Epithelial cell of prostate (primary cell): ENCODE data around the gene RAI2.

Experiments used
- DNase-seq: peaks from one replicate; pipeline ENCODE4 v3.0.0-alpha.2; 2011; ENCODE audit warnings: low read depth, low spot score
- H3K27ac ChIP-seq: fragments of 450-650 bp; 2 replicates; pipeline ENCODE4 v1.5.1; 2017; ENCODE audit warnings: mild to moderate bottlenecking

The RAI2 gene

GRCh38 chrX:17860811-17861488, at the start of gene RAI2:
Gene RAI2 (minus strand): TSS chrX:17861298. CDS start chrX:17802010, 59,288 bp downstream.
- no peak within 1 kb of the TSS for H3K27ac ChIP-seq
- DNase-seq: no peak

- H3K27ac ChIP-seq: no peak overlapping the region
- DNase-seq: no peak
Measured at GRCh38 chrX:17888421-17888820, 27.3 kb upstream of the RAI2 start.

GRCh38 chrX:17882680-17883079, 21.6 kb upstream of the RAI2 start:
- DNase-seq: no peak
- H3K27ac ChIP-seq: no peak overlapping the region

- no peak overlapping the region for H3K27ac ChIP-seq
Measured at GRCh38 chrX:17878028-17878670, 17.1 kb upstream of the RAI2 start.

GRCh38 chrX:17876135-17876534, 15.0 kb upstream of the RAI2 start:
- H3K27ac ChIP-seq: no peak overlapping the region
- no peak for DNase-seq

More at GRCh38 chrX:17878028-17878670, 17.1 kb upstream of the RAI2 start:
- no peak for DNase-seq

GRCh38 chrX:17869580-17869979, 8.5 kb upstream of the RAI2 start:
- DNase-seq: no peak

GRCh38 chrX:17861489-17862011, 452 bp upstream of the RAI2 start:
- DNase-seq: no peak
- H3K27ac ChIP-seq: no peak overlapping the region

More at GRCh38 chrX:17869580-17869979, 8.5 kb upstream of the RAI2 start:
- H3K27ac ChIP-seq: no peak overlapping the region

- DNase-seq: no peak
- H3K27ac ChIP-seq: no peak overlapping the region
Measured at GRCh38 chrX:17860179-17860780, 818 bp downstream of the RAI2 start.

GRCh38 chrX:17859609-17860178, 1.4 kb downstream of the RAI2 start:
- no peak overlapping the region for H3K27ac ChIP-seq
- no peak for DNase-seq

GRCh38 chrX:17854531-17854930, 6.6 kb downstream of the RAI2 start:
- DNase-seq: no peak
- H3K27ac ChIP-seq: no peak overlapping the region

GRCh38 chrX:17854069-17854468, 7.0 kb downstream of the RAI2 start:
- no peak for DNase-seq
- no peak overlapping the region for H3K27ac ChIP-seq

GRCh38 chrX:17851874-17852273, 9.2 kb downstream of the RAI2 start:
- H3K27ac ChIP-seq: no peak overlapping the region
- no peak for DNase-seq

- no peak for DNase-seq
- H3K27ac ChIP-seq: no peak overlapping the region
Measured at GRCh38 chrX:17848545-17849265, 12.4 kb downstream of the RAI2 start.

- no peak for DNase-seq
Measured at GRCh38 chrX:17846045-17846444, 15.1 kb downstream of the RAI2 start.

GRCh38 chrX:17844236-17844635, 16.9 kb downstream of the RAI2 start:
- H3K27ac ChIP-seq: no peak overlapping the region
- DNase-seq: no peak

More at GRCh38 chrX:17846045-17846444, 15.1 kb downstream of the RAI2 start:
- H3K27ac ChIP-seq: no peak overlapping the region

- DNase-seq: no peak
- H3K27ac ChIP-seq: no peak overlapping the region
Measured at GRCh38 chrX:17842769-17843525, 18.2 kb downstream of the RAI2 start.

- no peak overlapping the region for H3K27ac ChIP-seq
- DNase-seq: no peak
Measured at GRCh38 chrX:17839269-17839668, 21.8 kb downstream of the RAI2 start.

GRCh38 chrX:17836830-17837229, 24.3 kb downstream of the RAI2 start:
- DNase-seq: no peak
- H3K27ac ChIP-seq: no peak overlapping the region

- no peak for DNase-seq
- no peak overlapping the region for H3K27ac ChIP-seq
Measured at GRCh38 chrX:17833954-17834353, 27.1 kb downstream of the RAI2 start.

- H3K27ac ChIP-seq: no peak overlapping the region
- no peak for DNase-seq
Measured at GRCh38 chrX:17831255-17831654, 29.8 kb downstream of the RAI2 start.
